Measurements from ENCODE around the gene TREM1.

The TREM1 gene

DNA sequence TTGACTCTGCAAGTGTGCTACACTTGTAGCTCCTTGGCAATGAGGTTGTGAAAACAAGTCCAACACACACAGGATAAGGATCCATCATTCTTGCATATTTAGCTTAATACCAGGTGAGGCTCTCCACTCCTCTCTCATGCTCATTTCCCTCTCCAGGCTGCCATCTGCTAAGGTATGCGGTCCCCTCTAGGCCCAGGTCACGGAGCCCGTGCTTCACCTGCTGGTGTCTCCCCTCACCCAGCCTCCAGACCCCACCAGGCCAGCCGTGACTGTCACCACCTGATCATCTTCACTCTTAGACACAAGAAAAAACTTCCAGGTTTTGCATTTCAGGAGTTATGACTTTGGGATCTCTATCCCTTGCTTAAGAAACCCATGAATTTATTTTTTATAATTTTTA, 34.7 kb upstream of the TREM1 start:
- H3K27ac ChIP-seq (replicated peaks) = no peak overlapping the region
- TF ChIP-seq POLR2AphosphoS5 (IDR thresholded peaks at IDR 0.05; ENCODE audit: low read depth) (no peak), GABPA (IDR thresholded peaks at IDR 0.05; ENCODE audit: low read depth) (no peak), REST (IDR thresholded peaks at IDR 0.05; ENCODE audit: insufficient replicate concordance, low read depth) (no peak), SPI1 (IDR thresholded peaks at IDR 0.05; ENCODE audit: borderline replicate concordance, low read depth) (no peak)
- TF ChIP-seq, protein P1, sequence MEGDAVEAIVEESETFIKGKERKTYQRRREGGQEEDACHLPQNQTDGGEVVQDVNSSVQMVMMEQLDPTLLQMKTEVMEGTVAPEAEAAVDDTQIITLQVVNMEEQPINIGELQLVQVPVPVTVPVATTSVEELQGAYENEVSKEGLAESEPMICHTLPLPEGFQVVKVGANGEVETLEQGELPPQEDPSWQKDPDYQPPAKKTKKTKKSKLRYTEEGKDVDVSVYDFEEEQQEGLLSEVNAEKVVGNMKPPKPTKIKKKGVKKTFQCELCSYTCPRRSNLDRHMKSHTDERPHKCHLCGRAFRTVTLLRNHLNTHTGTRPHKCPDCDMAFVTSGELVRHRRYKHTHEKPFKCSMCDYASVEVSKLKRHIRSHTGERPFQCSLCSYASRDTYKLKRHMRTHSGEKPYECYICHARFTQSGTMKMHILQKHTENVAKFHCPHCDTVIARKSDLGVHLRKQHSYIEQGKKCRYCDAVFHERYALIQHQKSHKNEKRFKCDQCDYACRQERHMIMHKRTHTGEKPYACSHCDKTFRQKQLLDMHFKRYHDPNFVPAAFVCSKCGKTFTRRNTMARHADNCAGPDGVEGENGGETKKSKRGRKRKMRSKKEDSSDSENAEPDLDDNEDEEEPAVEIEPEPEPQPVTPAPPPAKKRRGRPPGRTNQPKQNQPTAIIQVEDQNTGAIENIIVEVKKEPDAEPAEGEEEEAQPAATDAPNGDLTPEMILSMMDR (IDR thresholded peaks at IDR 0.05; ENCODE audit: insufficient read depth, low read length) = no peak
- DNase-seq (ENCODE audit: low read depth in 1 of 2, low spot score in 1 of 2) = no peak
- no peaks in the 10 kb centered on the region for H3K27me3 ChIP-seq (ENCODE audit: insufficient read depth, poor library complexity, severe bottlenecking)
- H3K4me3 ChIP-seq (replicated peaks; ENCODE audit: insufficient read depth, low read length) = no peak overlapping the region

DNA sequence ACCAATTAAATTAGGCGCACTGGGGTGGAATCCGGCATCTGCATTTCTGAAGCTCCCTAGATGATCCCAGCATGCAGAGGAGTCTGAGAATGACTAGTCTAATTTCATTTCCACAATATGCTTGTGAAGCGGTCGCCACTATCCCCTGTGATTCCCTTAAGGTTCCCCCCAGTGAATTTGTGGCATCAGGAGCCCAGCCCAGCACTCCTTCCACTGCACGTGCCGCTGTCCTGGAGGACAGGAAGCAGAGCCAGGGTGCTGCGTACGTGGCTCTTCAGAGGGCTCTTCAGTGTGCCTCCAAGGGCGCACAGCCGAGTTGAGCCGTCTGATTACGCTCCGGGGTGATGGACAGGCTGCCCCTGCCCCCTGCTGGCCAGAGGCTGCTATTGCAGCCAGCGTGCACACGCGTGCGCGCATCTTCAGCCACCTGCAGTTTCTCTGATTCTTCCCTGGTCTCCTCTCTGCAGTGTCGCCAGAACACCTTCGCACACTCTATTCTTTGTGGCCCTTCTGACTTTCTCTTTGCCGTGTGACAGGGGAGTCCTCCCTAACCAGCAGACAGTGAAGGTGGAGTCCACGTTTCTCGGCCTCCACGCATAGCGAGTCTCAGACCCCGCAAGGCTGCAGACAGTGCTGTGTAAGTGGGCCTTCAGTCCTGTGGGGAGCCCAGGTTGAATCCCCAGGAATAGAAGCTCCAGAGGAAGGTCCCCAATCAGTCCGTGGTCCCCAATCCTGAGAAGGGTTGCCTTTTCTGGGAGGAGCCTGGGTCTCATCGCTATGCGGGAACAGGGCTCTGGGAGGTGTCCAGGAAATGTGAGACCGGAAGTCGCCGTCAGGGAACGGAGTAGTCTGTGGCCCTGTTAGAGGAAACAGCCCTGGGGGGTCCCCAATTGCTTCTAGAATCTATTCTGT, 32.4 kb upstream of the TREM1 start:
- TF ChIP-seq REST (IDR thresholded peaks at IDR 0.05; ENCODE audit: insufficient replicate concordance, low read depth) (no peak), POLR2AphosphoS5 (IDR thresholded peaks at IDR 0.05; ENCODE audit: low read depth) (peak; percentile 47; the same call in 1 of the 2 replicates)
- TF ChIP-seq, protein P1 (IDR thresholded peaks at IDR 0.05; ENCODE audit: insufficient read depth, low read length) = peak; percentile 99
- no peaks in the 10 kb centered on the region for H3K27me3 ChIP-seq (ENCODE audit: insufficient read depth, poor library complexity, severe bottlenecking)
- no peak overlapping the region for H3K27ac ChIP-seq (replicated peaks)
- DNase-seq (ENCODE audit: low read depth in 1 of 2, low spot score in 1 of 2) = peak; percentile 65 to 87
- 0 out of 2 replicates have a peak overlapping the region, but pooled peaks have one; percentile 1 for H3K4me3 ChIP-seq (replicated peaks; ENCODE audit: insufficient read depth, low read length)

GRCh38 chr6:41318261-41318653, 31.8 kb upstream of the TREM1 start:
- no peaks in the 10 kb centered on the region for H3K27me3 ChIP-seq (ENCODE audit: insufficient read depth, poor library complexity, severe bottlenecking)
- H3K27ac ChIP-seq (replicated peaks) = no peak overlapping the region
- TF ChIP-seq, protein P1 (IDR thresholded peaks at IDR 0.05; ENCODE audit: insufficient read depth, low read length) = no peak
- TF ChIP-seq GABPA (IDR thresholded peaks at IDR 0.05; ENCODE audit: low read depth) (no peak), REST (IDR thresholded peaks at IDR 0.05; ENCODE audit: insufficient replicate concordance, low read depth) (no peak), POLR2AphosphoS5 (IDR thresholded peaks at IDR 0.05; ENCODE audit: low read depth) (no peak), SPI1 (IDR thresholded peaks at IDR 0.05; ENCODE audit: borderline replicate concordance, low read depth) (no peak)
- no peak for DNase-seq (ENCODE audit: low read depth in 1 of 2, low spot score in 1 of 2)
- no peak overlapping the region for H3K4me3 ChIP-seq (replicated peaks; ENCODE audit: insufficient read depth, low read length)

Measured in HL-60 (cell line).